Activated naive CD8-positive, alpha-beta T cell treated with anti-CD3 and anti-CD28 coated beads, Interleukin-2, amount 10 ng/mL, durations not matched to agents 7 days and 5 days (primary cell): ENCODE data around the gene EPG5. TPM values are rescaled to one million over a fixed set of nuclear protein-coding genes. Genes with fewer than 3 reads are reported as not detected.
"Not testable (repeated sequence)": the region's sequence is repeated elsewhere in the genome, so short reads cannot be mapped to it uniquely, and the experiment has no call there.

ENCODE experiments used
- ATAC-seq: fragments of 150-1000 bp; cut with Tn5 transposase; one replicate; pipeline ENCODE4 v1.10.0; 2021; ENCODE audit warnings: low read depth, moderate library complexity
- POLR2A ChIA-PET: fragments of 350-600 bp; sonication (Branson Sonifier 250); formaldehyde crosslinking; loops from one replicate; lab custom pipeline; 2021; ENCODE audit warnings: antibody characterized with exemption; lab: Charles Lee
- DNase-seq: peaks from one replicate; pipeline ENCODE4 v3.0.0; 2021
- H3K27ac Mint-ChIP-seq: one replicate; pipeline ENCODE4 v1.8.0; 2022; ENCODE audit warnings: mild to moderate bottlenecking, mixed read lengths
- H3K27me3 Mint-ChIP-seq: one replicate; pipeline ENCODE4 v1.8.0; 2022; ENCODE audit warnings: mild to moderate bottlenecking, moderate library complexity, mixed read lengths
- H3K36me3 Mint-ChIP-seq: one replicate; pipeline ENCODE4 v1.8.0; 2021; ENCODE audit warnings: mild to moderate bottlenecking, mixed read lengths
- H3K4me1 Mint-ChIP-seq: one replicate; pipeline ENCODE4 v1.8.0; 2021; ENCODE audit warnings: mixed read lengths
- H3K4me3 Mint-ChIP-seq: one replicate; pipeline ENCODE4 v1.8.0; 2022; ENCODE audit warnings: mild to moderate bottlenecking, moderate library complexity, mixed read lengths
- H3K9me3 Mint-ChIP-seq: one replicate; pipeline ENCODE4 v1.8.0; 2021; ENCODE audit warnings: mixed read lengths
- total RNA-seq, 2 experiments: library from RNA; stranded (reverse); gene quantifications; one replicate each; pipeline ENCODE4 v1.2.3, GENCODE V29; 2021

EPG5 gene
- total RNA-seq, 2 experiments from 2014 or later = 30.3 to 33.5 TPM

GRCh38 chr18:45997700-45998151, 30.6 kb upstream of the EPG5 start:
- Mint-ChIP-seq H3K27me3 (no peaks in the 10 kb centered on the region), H3K27ac (peak overlapping the region; percentile 93), H3K4me3 (peak overlapping the region; percentile 77), H3K4me1 (peaks cover 27% of the 10 kb centered on the region), H3K36me3 (peaks cover 13% of the 10 kb centered on the region), H3K9me3 (peaks cover 9% of the 10 kb centered on the region)
- ATAC-seq (peak; percentile 61), DNase-seq (peak; percentile 53)
- POLR2A ChIA-PET = interaction anchor here (0.8 to 2.1 kb wide), 7 partner anchors 11 to 333 kb away, joined by 3 to 8 read pairs (median 6); no protein-coding TSS in a partner anchor

- POLR2A ChIA-PET = no interaction called here
- no peaks in the 10 kb centered on the region for H3K9me3 Mint-ChIP-seq
- DNase-seq (no peak), ATAC-seq (no peak)
- peaks cover 4% of the 10 kb centered on the region for H3K36me3 Mint-ChIP-seq
- peaks cover 21% of the 10 kb centered on the region for H3K4me1 Mint-ChIP-seq
- H3K27me3 Mint-ChIP-seq = no peaks in the 10 kb centered on the region
- H3K27ac Mint-ChIP-seq = no peak overlapping the region
- no peak overlapping the region for H3K4me3 Mint-ChIP-seq
Observed at GRCh38 chr18:45995461-45995860, 28.3 kb upstream of the EPG5 start.

GRCh38 chr18:45993438-45993837, 26.3 kb upstream of the EPG5 start:
- Mint-ChIP-seq H3K27ac (no peak overlapping the region), H3K4me3 (no peak overlapping the region), H3K27me3 (no peaks in the 10 kb centered on the region), H3K9me3 (no peaks in the 10 kb centered on the region), H3K4me1 (peaks cover 10% of the 10 kb centered on the region), H3K36me3 (peaks cover 13% of the 10 kb centered on the region)
- POLR2A ChIA-PET = no interaction called here
- no peak for ATAC-seq
- no peak for DNase-seq

GRCh38 chr18:45992527-45992926, 25.4 kb upstream of the EPG5 start:
- H3K4me1 Mint-ChIP-seq, H3K4me3 Mint-ChIP-seq, POLR2A ChIA-PET, H3K9me3 Mint-ChIP-seq, H3K27ac Mint-ChIP-seq, ATAC-seq, DNase-seq, H3K27me3 Mint-ChIP-seq: not testable (repeated sequence)
- peaks cover 18% of the 10 kb centered on the region for H3K36me3 Mint-ChIP-seq

- no peak for DNase-seq
- H3K27me3 Mint-ChIP-seq = no peaks in the 10 kb centered on the region
- no peak overlapping the region for H3K4me3 Mint-ChIP-seq
- peaks cover 2% of the 10 kb centered on the region for H3K4me1 Mint-ChIP-seq
- peaks cover 18% of the 10 kb centered on the region for H3K36me3 Mint-ChIP-seq
- no peak for ATAC-seq
- H3K27ac Mint-ChIP-seq = no peak overlapping the region
- no peaks in the 10 kb centered on the region for H3K9me3 Mint-ChIP-seq
- POLR2A ChIA-PET = no interaction called here
Observed at GRCh38 chr18:45991788-45992187, 24.7 kb upstream of the EPG5 start.

GRCh38 chr18:45984546-45985235, 17.6 kb upstream of the EPG5 start:
- H3K27ac Mint-ChIP-seq = no peak overlapping the region
- no peaks in the 10 kb centered on the region for H3K9me3 Mint-ChIP-seq
- POLR2A ChIA-PET = no interaction called here
- H3K4me3 Mint-ChIP-seq = no peak overlapping the region
- no peak for DNase-seq
- no peaks in the 10 kb centered on the region for H3K4me1 Mint-ChIP-seq
- H3K27me3 Mint-ChIP-seq = no peaks in the 10 kb centered on the region
- H3K36me3 Mint-ChIP-seq = peaks cover 12% of the 10 kb centered on the region
- no peak for ATAC-seq

GRCh38 chr18:45981821-45982220, 14.7 kb upstream of the EPG5 start:
- H3K27ac Mint-ChIP-seq = no peak overlapping the region
- ATAC-seq (no peak), DNase-seq (no peak)
- no peaks in the 10 kb centered on the region for H3K36me3 Mint-ChIP-seq
- POLR2A ChIA-PET = no interaction called here
- H3K4me1 Mint-ChIP-seq = no peaks in the 10 kb centered on the region
- no peak overlapping the region for H3K4me3 Mint-ChIP-seq
- no peaks in the 10 kb centered on the region for H3K27me3 Mint-ChIP-seq
- H3K9me3 Mint-ChIP-seq = no peaks in the 10 kb centered on the region

GRCh38 chr18:45980229-45980628, 13.1 kb upstream of the EPG5 start:
- DNase-seq (no peak), ATAC-seq (no peak)
- Mint-ChIP-seq H3K27ac (no peak overlapping the region), H3K4me1 (peaks cover 1% of the 10 kb centered on the region), H3K4me3 (no peak overlapping the region), H3K9me3 (no peaks in the 10 kb centered on the region), H3K36me3 (no peaks in the 10 kb centered on the region), H3K27me3 (no peaks in the 10 kb centered on the region)
- POLR2A ChIA-PET = no interaction called here

GRCh38 chr18:45978084-45978483, 11.0 kb upstream of the EPG5 start:
- Mint-ChIP-seq H3K27ac (no peak overlapping the region), H3K27me3 (no peaks in the 10 kb centered on the region), H3K4me3 (no peak overlapping the region), H3K36me3 (no peaks in the 10 kb centered on the region), H3K9me3 (no peaks in the 10 kb centered on the region), H3K4me1 (peaks cover 6% of the 10 kb centered on the region)
- DNase-seq = no peak
- no peak for ATAC-seq
- POLR2A ChIA-PET = no interaction called here

- H3K27me3 Mint-ChIP-seq = no peaks in the 10 kb centered on the region
- H3K4me1 Mint-ChIP-seq = peaks cover 6% of the 10 kb centered on the region
- H3K4me3 Mint-ChIP-seq = no peak overlapping the region
- POLR2A ChIA-PET = interaction anchor here (0.7 to 2.0 kb wide), 2 partner anchors 21 to 121 kb away, joined by 3 to 7 read pairs; no protein-coding TSS in a partner anchor
- H3K9me3 Mint-ChIP-seq = no peaks in the 10 kb centered on the region
- ATAC-seq (no peak), DNase-seq (no peak)
- H3K27ac Mint-ChIP-seq = no peak overlapping the region
- no peaks in the 10 kb centered on the region for H3K36me3 Mint-ChIP-seq
Observed at GRCh38 chr18:45976974-45977373, 9.8 kb upstream of the EPG5 start.

- Mint-ChIP-seq H3K27ac (no peak overlapping the region), H3K36me3 (no peaks in the 10 kb centered on the region), H3K9me3 (no peaks in the 10 kb centered on the region), H3K4me1 (peaks cover 6% of the 10 kb centered on the region), H3K27me3 (no peaks in the 10 kb centered on the region), H3K4me3 (no peak overlapping the region)
- DNase-seq (no peak), ATAC-seq (no peak)
- POLR2A ChIA-PET = interaction anchor here (0.7 to 2.0 kb wide), 2 partner anchors 21 to 121 kb away, joined by 3 to 7 read pairs; no protein-coding TSS in a partner anchor
Observed at GRCh38 chr18:45976566-45976965, 9.4 kb upstream of the EPG5 start.

GRCh38 chr18:45974088-45974536, 7.0 kb upstream of the EPG5 start:
- H3K9me3 Mint-ChIP-seq = no peaks in the 10 kb centered on the region
- POLR2A ChIA-PET = interaction anchor here (0.6 to 1.1 kb wide), 3 partner anchors 83 to 100 kb away, joined by 3 to 6 read pairs (median 5); no protein-coding TSS in a partner anchor
- DNase-seq (no peak), ATAC-seq (peak; percentile 86)
- H3K27me3 Mint-ChIP-seq = no peaks in the 10 kb centered on the region
- H3K4me3 Mint-ChIP-seq = no peak overlapping the region
- H3K27ac Mint-ChIP-seq = peak overlapping the region; percentile 76
- no peaks in the 10 kb centered on the region for H3K36me3 Mint-ChIP-seq
- H3K4me1 Mint-ChIP-seq = peaks cover 6% of the 10 kb centered on the region

- H3K36me3 Mint-ChIP-seq, POLR2A ChIA-PET, H3K27ac Mint-ChIP-seq, ATAC-seq, DNase-seq, H3K27me3 Mint-ChIP-seq, H3K9me3 Mint-ChIP-seq: not testable (repeated sequence)
- Mint-ChIP-seq H3K4me3 (peak overlapping the region; percentile 29), H3K4me1 (peaks cover 37% of the 10 kb centered on the region)
Observed at GRCh38 chr18:45964913-45965312, 2.2 kb downstream of the EPG5 start.

- ATAC-seq (no peak), DNase-seq (no peak)
- Mint-ChIP-seq H3K9me3 (no peaks in the 10 kb centered on the region), H3K4me3 (no peak overlapping the region), H3K27ac (peak overlapping the region; percentile 22), H3K36me3 (peaks cover 10% of the 10 kb centered on the region), H3K27me3 (no peaks in the 10 kb centered on the region), H3K4me1 (peaks cover 36% of the 10 kb centered on the region)
- POLR2A ChIA-PET = interaction anchor here (0.8 to 1.0 kb wide), 2 partner anchors 35 to 54 kb away, joined by 3 to 4 read pairs; no protein-coding TSS in a partner anchor
Observed at GRCh38 chr18:45962866-45963265, 4.3 kb downstream of the EPG5 start.
